ENCODE measurements around the gene CTAGE15. TPM values are rescaled to one million over a fixed set of nuclear protein-coding genes. Genes with fewer than 3 reads are reported as not detected.
"Not testable (repeated sequence)": the region's sequence is repeated elsewhere in the genome, so short reads cannot be mapped to it uniquely, and the experiment has no call there.

Gene CTAGE15
- total and polyA plus RNA-seq, 9 of the 15 experiments (the other 6 are each of a cell fraction or from before 2014, with no cell fraction given), result 0.01 to 0.56 (median 0.13) TPM; not detected in 3

GRCh38 chr7:143621175-143621574 lies 49.6 kb downstream of the CTAGE15 start:
- FAIRE-seq (peak; percentile 11), ATAC-seq (peak; percentile 7)
- H3K9ac ChIP-seq (ENCODE audit: insufficient read depth in 1 of 2, low read depth in 2 of 2, low read length in 2 of 2); H2AFZ ChIP-seq (ENCODE audit: low read depth, low read length); BruUV-seq (replicated peaks); H3K9me3 ChIP-seq (replicated peaks; ENCODE audit: control insufficient read depth, insufficient read depth, low read depth, low read length); intact Hi-C loops (cut with micrococcal nuclease); H3K79me2 ChIP-seq (ENCODE audit: control insufficient read depth, insufficient read depth, low read length); H3K27me3 ChIP-seq (ENCODE audit: control insufficient read depth in 2 of 2, insufficient read depth in 2 of 2, low read length in 2 of 2); H3K4me1 ChIP-seq (replicated peaks in 1 of 2; ENCODE audit: control insufficient read depth in 2 of 2, insufficient read depth in 2 of 2, low read length in 2 of 2); H3K9me1 ChIP-seq (ENCODE audit: control insufficient read depth, insufficient read depth, low read length); in situ Hi-C loops (cut with MboI); DNase-seq (ENCODE audit: extremely low read depth in 1 of 4, low spot score in 3 of 4); H3K4me2 ChIP-seq (ENCODE audit: insufficient read depth, low read length); H3K27ac ChIP-seq (ENCODE audit: extremely low read depth, low read depth, low read length); H4K20me1 ChIP-seq (replicated peaks; ENCODE audit: control insufficient read depth, insufficient read depth, low read length); CTCF ChIA-PET (ENCODE audit: low intra/inter-chr PET ratio); POLR2A ChIA-PET; H3K36me3 ChIP-seq (ENCODE audit: control insufficient read depth, insufficient read depth, low read length): not testable (repeated sequence)
- 0 out of 2 replicates have a peak overlapping the region, but pooled peaks have one; percentile 22 for H3K4me3 ChIP-seq
- no CpG with 5 or more reads among the region's 16 CpGs for whole genome bisulfite sequencing (ENCODE audit: insufficient coverage, low coverage, missing lambda C conversion rate)

GRCh38 chr7:143622130-143622529 lies 50.5 kb downstream of the CTAGE15 start:
- in situ Hi-C loops (cut with MboI); H3K4me1 ChIP-seq (replicated peaks in 1 of 2; ENCODE audit: control insufficient read depth in 2 of 2, insufficient read depth in 2 of 2, low read length in 2 of 2): not testable (repeated sequence)
- WGBS (ENCODE audit: insufficient coverage, low coverage, missing lambda C conversion rate), result no CpG with 5 or more reads among the region's 17 CpGs

More at GRCh38 chr7:143622130-143622529, 50.5 kb downstream of the CTAGE15 start:
- H2AFZ ChIP-seq (ENCODE audit: low read depth, low read length); H3K27me3 ChIP-seq (ENCODE audit: control insufficient read depth in 2 of 2, insufficient read depth in 2 of 2, low read length in 2 of 2); CTCF ChIA-PET (ENCODE audit: low intra/inter-chr PET ratio); H3K36me3 ChIP-seq (ENCODE audit: control insufficient read depth, insufficient read depth, low read length); H3K27ac ChIP-seq (ENCODE audit: extremely low read depth, low read depth, low read length); H3K9me1 ChIP-seq (ENCODE audit: control insufficient read depth, insufficient read depth, low read length); H3K79me2 ChIP-seq (ENCODE audit: control insufficient read depth, insufficient read depth, low read length); H3K4me2 ChIP-seq (ENCODE audit: insufficient read depth, low read length); H3K9ac ChIP-seq (ENCODE audit: insufficient read depth in 1 of 2, low read depth in 2 of 2, low read length in 2 of 2); BruUV-seq (replicated peaks); H4K20me1 ChIP-seq (replicated peaks; ENCODE audit: control insufficient read depth, insufficient read depth, low read length); intact Hi-C loops (cut with micrococcal nuclease); FAIRE-seq; POLR2A ChIA-PET; ATAC-seq; H3K4me3 ChIP-seq; H3K9me3 ChIP-seq (replicated peaks; ENCODE audit: control insufficient read depth, insufficient read depth, low read depth, low read length); DNase-seq (ENCODE audit: extremely low read depth in 1 of 4, low spot score in 3 of 4): not testable (repeated sequence)

Small RNA genes within 50 kb of the gene (small RNA-seq; reads per million reads assigned to genes)
- gene AC073264.2 (not detected), gene RNU6-162P (not detected)

Other genes with a start within 250 kb of the CTAGE15 start
- not detected in 2 replicates for gene FAM131B, start 209.1 kb upstream of the CTAGE15 start, total RNA-seq (2014; rRNA removed)
- gene FAM131B, start 209.1 kb upstream of the CTAGE15 start, total RNA-seq (2014; rRNA removed; fragmentation: Illumina TruSeq; extraction: Trizol), result not detected in 2 replicates
- gene FAM131B, start 209.1 kb upstream of the CTAGE15 start, total RNA-seq (2015; rRNA removed; fragmentation: Illumina TruSeq; extraction: Trizol), result not detected in 2 replicates
- 0.04 TPM in 2 replicates for gene FAM131B, start 209.1 kb upstream of the CTAGE15 start, total RNA-seq (2021)
- gene FAM131B, start 209.1 kb upstream of the CTAGE15 start, polyA plus RNA-seq (2011; rRNA removed), result 0.03 and 0.11 TPM in 2 replicates
- gene FAM131B, start 209.1 kb upstream of the CTAGE15 start, polyA plus RNA-seq (2014; fragmentation: Illumina TruSeq; extraction: Trizol), result not detected in 2 replicates
- not detected for gene FAM131B, start 209.1 kb upstream of the CTAGE15 start, polyA plus RNA-seq (2014; fragmentation: Nextera tagmentation; extraction: Ambion mirVana)
- gene FAM131B, start 209.1 kb upstream of the CTAGE15 start, polyA plus RNA-seq (2014; rRNA removed), result not detected in 2 replicates
- gene ZYX, start 190.5 kb upstream of the CTAGE15 start, total RNA-seq (2014; rRNA removed), result 26.9 and 37.8 TPM in 2 replicates
- gene ZYX, start 190.5 kb upstream of the CTAGE15 start, total RNA-seq (2014; rRNA removed; fragmentation: Illumina TruSeq; extraction: Trizol), result 9.2 and 11.5 TPM in 2 replicates
- gene ZYX, start 190.5 kb upstream of the CTAGE15 start, total RNA-seq (2015; rRNA removed; fragmentation: Illumina TruSeq; extraction: Trizol), result 15.7 and 17.3 TPM in 2 replicates
- 114 and 130 TPM in 2 replicates for gene ZYX, start 190.5 kb upstream of the CTAGE15 start, total RNA-seq (2021)
- 9.0 and 18.5 TPM in 2 replicates for gene ZYX, start 190.5 kb upstream of the CTAGE15 start, polyA plus RNA-seq (2011; rRNA removed)
- gene ZYX, start 190.5 kb upstream of the CTAGE15 start, polyA plus RNA-seq (2014; fragmentation: Illumina TruSeq; extraction: Trizol), result 81.7 and 116 TPM in 2 replicates
- 1 to 10 TPM; 1.8 to 3.1 TPM for gene ZYX, start 190.5 kb upstream of the CTAGE15 start, polyA plus RNA-seq (2014; fragmentation: Nextera tagmentation; extraction: Ambion mirVana)
- gene ZYX, start 190.5 kb upstream of the CTAGE15 start, polyA plus RNA-seq (2014; rRNA removed), result 30.0 and 35.0 TPM in 2 replicates
- not detected in 2 replicates for gene EPHA1, start 162.9 kb upstream of the CTAGE15 start, total RNA-seq (2014; rRNA removed)
- not detected in 2 replicates for gene EPHA1, start 162.9 kb upstream of the CTAGE15 start, total RNA-seq (2014; rRNA removed; fragmentation: Illumina TruSeq; extraction: Trizol)
- gene EPHA1, start 162.9 kb upstream of the CTAGE15 start, total RNA-seq (2015; rRNA removed; fragmentation: Illumina TruSeq; extraction: Trizol), result not detected in 2 replicates
- 0.22 and 0.25 TPM in 2 replicates for gene EPHA1, start 162.9 kb upstream of the CTAGE15 start, total RNA-seq (2021)
- gene EPHA1, start 162.9 kb upstream of the CTAGE15 start, polyA plus RNA-seq (2011; rRNA removed), result 0.07 and 0.32 TPM in 2 replicates
- gene EPHA1, start 162.9 kb upstream of the CTAGE15 start, polyA plus RNA-seq (2014; fragmentation: Illumina TruSeq; extraction: Trizol), result not detected in 2 replicates
- gene EPHA1, start 162.9 kb upstream of the CTAGE15 start, polyA plus RNA-seq (2014; fragmentation: Nextera tagmentation; extraction: Ambion mirVana), result not detected
- 0.05 and 0.57 TPM in 2 replicates for gene EPHA1, start 162.9 kb upstream of the CTAGE15 start, polyA plus RNA-seq (2014; rRNA removed)
- not detected in 2 replicates for gene TAS2R60, start 128.3 kb upstream of the CTAGE15 start, total RNA-seq (2014; rRNA removed)
- not detected in 2 replicates for gene TAS2R60, start 128.3 kb upstream of the CTAGE15 start, total RNA-seq (2014; rRNA removed; fragmentation: Illumina TruSeq; extraction: Trizol)
- gene TAS2R60, start 128.3 kb upstream of the CTAGE15 start, total RNA-seq (2015; rRNA removed; fragmentation: Illumina TruSeq; extraction: Trizol), result not detected in 2 replicates
- not detected in 2 replicates for gene TAS2R60, start 128.3 kb upstream of the CTAGE15 start, total RNA-seq (2021)
- 0.08 TPM in 2 replicates for gene TAS2R60, start 128.3 kb upstream of the CTAGE15 start, polyA plus RNA-seq (2011; rRNA removed)
- not detected in 2 replicates for gene TAS2R60, start 128.3 kb upstream of the CTAGE15 start, polyA plus RNA-seq (2014; fragmentation: Illumina TruSeq; extraction: Trizol)
- not detected for gene TAS2R60, start 128.3 kb upstream of the CTAGE15 start, polyA plus RNA-seq (2014; fragmentation: Nextera tagmentation; extraction: Ambion mirVana)
- 0.28 TPM in 1 of 2 replicates, not detected in the other for gene TAS2R60, start 128.3 kb upstream of the CTAGE15 start, polyA plus RNA-seq (2014; rRNA removed)
- gene TAS2R41, start 93.9 kb upstream of the CTAGE15 start, total RNA-seq (2014; rRNA removed), result not detected in 2 replicates
- not detected in 2 replicates for gene TAS2R41, start 93.9 kb upstream of the CTAGE15 start, total RNA-seq (2014; rRNA removed; fragmentation: Illumina TruSeq; extraction: Trizol)
- not detected in 2 replicates for gene TAS2R41, start 93.9 kb upstream of the CTAGE15 start, total RNA-seq (2015; rRNA removed; fragmentation: Illumina TruSeq; extraction: Trizol)
- gene TAS2R41, start 93.9 kb upstream of the CTAGE15 start, total RNA-seq (2021), result not detected in 2 replicates
- gene TAS2R41, start 93.9 kb upstream of the CTAGE15 start, polyA plus RNA-seq (2011; rRNA removed), result not detected in 2 replicates
- gene TAS2R41, start 93.9 kb upstream of the CTAGE15 start, polyA plus RNA-seq (2014; fragmentation: Illumina TruSeq; extraction: Trizol), result not detected in 2 replicates
- not detected for gene TAS2R41, start 93.9 kb upstream of the CTAGE15 start, polyA plus RNA-seq (2014; fragmentation: Nextera tagmentation; extraction: Ambion mirVana)
- not detected in 2 replicates for gene TAS2R41, start 93.9 kb upstream of the CTAGE15 start, polyA plus RNA-seq (2014; rRNA removed)
- gene TCAF2, start 49.2 kb downstream of the CTAGE15 start, total RNA-seq (2014; rRNA removed), result 2.9 and 3.1 TPM in 2 replicates
- 2.6 and 3.0 TPM in 2 replicates for gene TCAF2, start 49.2 kb downstream of the CTAGE15 start, total RNA-seq (2014; rRNA removed; fragmentation: Illumina TruSeq; extraction: Trizol)
- gene TCAF2, start 49.2 kb downstream of the CTAGE15 start, total RNA-seq (2015; rRNA removed; fragmentation: Illumina TruSeq; extraction: Trizol), result 3.0 and 3.2 TPM in 2 replicates
- 4.1 and 4.9 TPM in 2 replicates for gene TCAF2, start 49.2 kb downstream of the CTAGE15 start, total RNA-seq (2021)
- 7.8 and 10.6 TPM in 2 replicates for gene TCAF2, start 49.2 kb downstream of the CTAGE15 start, polyA plus RNA-seq (2011; rRNA removed)
- gene TCAF2, start 49.2 kb downstream of the CTAGE15 start, polyA plus RNA-seq (2014; fragmentation: Illumina TruSeq; extraction: Trizol), result 3.7 and 4.5 TPM in 2 replicates
- gene TCAF2, start 49.2 kb downstream of the CTAGE15 start, polyA plus RNA-seq (2014; fragmentation: Nextera tagmentation; extraction: Ambion mirVana), result 1 to 10 TPM in 1 of 2 experiments, under 1 TPM in 1; 0.79 to 1.0 TPM
- gene TCAF2, start 49.2 kb downstream of the CTAGE15 start, polyA plus RNA-seq (2014; rRNA removed), result 2.4 and 2.9 TPM in 2 replicates
- gene CTAGE6, start 185.9 kb downstream of the CTAGE15 start, total RNA-seq (2014; rRNA removed), result 0.29 TPM in 1 of 2 replicates, not detected in the other
- 0.04 and 0.45 TPM in 2 replicates for gene CTAGE6, start 185.9 kb downstream of the CTAGE15 start, total RNA-seq (2014; rRNA removed; fragmentation: Illumina TruSeq; extraction: Trizol)
- not detected in 2 replicates for gene CTAGE6, start 185.9 kb downstream of the CTAGE15 start, total RNA-seq (2015; rRNA removed; fragmentation: Illumina TruSeq; extraction: Trizol)
- gene CTAGE6, start 185.9 kb downstream of the CTAGE15 start, total RNA-seq (2021), result 0.09 and 0.18 TPM in 2 replicates
- gene CTAGE6, start 185.9 kb downstream of the CTAGE15 start, polyA plus RNA-seq (2011; rRNA removed), result 0.54 TPM in 1 of 2 replicates, not detected in the other
- 0.04 TPM in 1 of 2 replicates, not detected in the other for gene CTAGE6, start 185.9 kb downstream of the CTAGE15 start, polyA plus RNA-seq (2014; fragmentation: Illumina TruSeq; extraction: Trizol)
- not detected for gene CTAGE6, start 185.9 kb downstream of the CTAGE15 start, polyA plus RNA-seq (2014; fragmentation: Nextera tagmentation; extraction: Ambion mirVana)
- gene CTAGE6, start 185.9 kb downstream of the CTAGE15 start, polyA plus RNA-seq (2014; rRNA removed), result 0.21 TPM in 1 of 2 replicates, not detected in the other